NCI-H82 treated with DMSO at 0.1 percent for 48 hours (cell line): ENCODE data around the gene FOXO6.

ENCODE experiments used
- DNase-seq: peaks from one replicate; lab custom pipeline; 2025; ENCODE audit not compliant: unreplicated experiment; lab: John Stamatoyannopoulos, UW

The FOXO6 gene

GRCh38 chr1:41350055-41350378 lies 11.2 kb upstream of the FOXO6 start:
- DNase-seq: no peak

GRCh38 chr1:41351262-41352151 lies 9.7 kb upstream of the FOXO6 start:
- no peak for DNase-seq

- DNase-seq: no peak
These were observed 7.5 kb upstream of the FOXO6 start for GRCh38 chr1:41353744-41354143.

- no peak for DNase-seq
These were observed 6.3 kb upstream of the FOXO6 start for GRCh38 chr1:41354956-41355355.

GRCh38 chr1:41355356-41355755 lies 5.9 kb upstream of the FOXO6 start:
- no peak for DNase-seq

- no peak for DNase-seq
These were observed 5.5 kb upstream of the FOXO6 start for GRCh38 chr1:41355761-41356160.

GRCh38 chr1:41356752-41357151 lies 4.5 kb upstream of the FOXO6 start:
- no peak for DNase-seq

GRCh38 chr1:41357451-41358101 lies 3.7 kb upstream of the FOXO6 start:
- no peak for DNase-seq

GRCh38 chr1:41358131-41359021 lies 2.9 kb upstream of the FOXO6 start:
- DNase-seq: no peak

GRCh38 chr1:41359211-41360073 lies 1.8 kb upstream of the FOXO6 start:
- no peak for DNase-seq

GRCh38 chr1:41360074-41360785 lies 1.0 kb upstream of the FOXO6 start:
- peak; percentile 87 for DNase-seq

- no peak for DNase-seq
These were observed 492 bp downstream of the FOXO6 start for GRCh38 chr1:41361495-41362356.

GRCh38 chr1:41362357-41362721 lies 1.1 kb downstream of the FOXO6 start:
- no peak for DNase-seq

GRCh38 chr1:41362749-41363590 lies 1.7 kb downstream of the FOXO6 start:
- DNase-seq: no peak

GRCh38 chr1:41363591-41364320 lies 2.5 kb downstream of the FOXO6 start:
- DNase-seq: no peak

GRCh38 chr1:41364442-41365319 lies 3.4 kb downstream of the FOXO6 start:
- DNase-seq: peak; percentile 85

GRCh38 chr1:41365320-41365633 lies 4.0 kb downstream of the FOXO6 start:
- DNase-seq: no peak
